ENCODE measurements around the gene NEK4.
"Not testable (repeated sequence)": the region's sequence is repeated elsewhere in the genome, so short reads cannot be mapped to it uniquely, and the experiment has no call there.

NEK4 gene

GRCh38 chr3:52731590-52731989, 39.1 kb downstream of the NEK4 start:
- DNase-seq (ENCODE audit: low spot score) = no peak

- no peak for DNase-seq (ENCODE audit: low spot score)
Measured at GRCh38 chr3:52730681-52731080, 40.1 kb downstream of the NEK4 start.

GRCh38 chr3:52728753-52729152, 42.0 kb downstream of the NEK4 start:
- DNase-seq (ENCODE audit: low spot score) = not testable (repeated sequence)

- no peak for DNase-seq (ENCODE audit: low spot score)
Measured at GRCh38 chr3:52724511-52724910, 46.2 kb downstream of the NEK4 start.

GRCh38 chr3:52723935-52724334, 46.8 kb downstream of the NEK4 start:
- no peak for DNase-seq (ENCODE audit: low spot score)

- no peak for DNase-seq (ENCODE audit: low spot score)
Measured at GRCh38 chr3:52722491-52722890, 48.2 kb downstream of the NEK4 start.

- DNase-seq (ENCODE audit: low spot score) = no peak
Measured at GRCh38 chr3:52721730-52722008, 49.1 kb downstream of the NEK4 start.

- peak; percentile 31 for DNase-seq (ENCODE audit: low spot score)
Measured at GRCh38 chr3:52721002-52721729, 49.6 kb downstream of the NEK4 start.

- no peak for DNase-seq (ENCODE audit: low spot score)
Measured at GRCh38 chr3:52719618-52720017, 51.1 kb downstream of the NEK4 start.

- no peak for DNase-seq (ENCODE audit: low spot score)
Measured at GRCh38 chr3:52715714-52716305, 54.9 kb downstream of the NEK4 start.

- DNase-seq (ENCODE audit: low spot score) = no peak
Measured at GRCh38 chr3:52714335-52715302, 56.1 kb downstream of the NEK4 start.

- no peak for DNase-seq (ENCODE audit: low spot score)
Measured at GRCh38 chr3:52712291-52713212, 58.2 kb downstream of the NEK4 start.

- DNase-seq (ENCODE audit: low spot score) = no peak
Measured at GRCh38 chr3:52710512-52710911, 60.2 kb downstream of the NEK4 start.

- DNase-seq (ENCODE audit: low spot score) = no peak
Measured at GRCh38 chr3:52707585-52707984, 63.2 kb downstream of the NEK4 start.

GRCh38 chr3:52705688-52706686, 64.8 kb downstream of the NEK4 start, which contains the start of the genes GLT8D1 and SPCS1:
TSS of gene GLT8D1 (minus strand) at chr3:52705791. CDS start at chr3:52700460, 5,331 bp downstream.
TSS of gene SPCS1 (plus strand) at chr3:52706106. CDS start at chr3:52706247, 141 bp downstream.
- peak; percentile 90 for DNase-seq (ENCODE audit: low spot score)

- no peak for DNase-seq (ENCODE audit: low spot score)
Measured at GRCh38 chr3:52705438-52705687, 65.4 kb downstream of the NEK4 start.

GRCh38 chr3:52704611-52705437, 65.9 kb downstream of the NEK4 start:
- DNase-seq (ENCODE audit: low spot score) = no peak

GRCh38 chr3:52703341-52703740, 67.4 kb downstream of the NEK4 start:
- DNase-seq (ENCODE audit: low spot score) = no peak

GRCh38 chr3:52697632-52697965, 73.1 kb downstream of the NEK4 start:
- DNase-seq (ENCODE audit: low spot score) = no peak

Measured in putamen (tissue), 1 donor.